ENCODE measurements around the gene CYBA. TPM values are rescaled to one million over a fixed set of nuclear protein-coding genes. Genes with fewer than 3 reads are reported as not detected.

CYBA gene
- polyA plus RNA-seq, 1 donor (not counting 4 experiments of a cell fraction or from before 2014, with no cell fraction given) = 4.4 TPM

GRCh38 chr16:88653596-88654362 lies 2.9 kb upstream of the CYBA start:
- peaks cover 40 to 45% of the 10 kb centered on the region in 2 experiments for H3K36me3 ChIP-seq (ENCODE audit: control insufficient read depth in 2 of 2, extremely low read depth in 1 of 2, insufficient read depth in 2 of 2, low read length in 2 of 2)
- H3K9me3 ChIP-seq (ENCODE audit: control insufficient read depth, low read depth, low read length) = no peaks in the 10 kb centered on the region
- no peaks in the 10 kb centered on the region for H3K9me1 ChIP-seq (ENCODE audit: control insufficient read depth, extremely low read depth, insufficient read depth, low read length)
- peaks cover 18% of the 10 kb centered on the region for H3K79me2 ChIP-seq (ENCODE audit: control insufficient read depth, insufficient read depth, low read length)
- H3K27ac ChIP-seq (ENCODE audit: control insufficient read depth, insufficient read depth, low read length) = no peak overlapping the region
- H3K4me1 ChIP-seq (ENCODE audit: control insufficient read depth, extremely low read depth, insufficient read depth, low read length) = no peaks in the 10 kb centered on the region
- no peaks in the 10 kb centered on the region for H3K27me3 ChIP-seq (ENCODE audit: control insufficient read depth, extremely low read depth, insufficient read depth, low read length)
- H4K20me1 ChIP-seq (ENCODE audit: control insufficient read depth, extremely low read depth, insufficient read depth, low read length) = peaks cover 17% of the 10 kb centered on the region
- H3K4me2 ChIP-seq (ENCODE audit: control insufficient read depth, extremely low read depth, insufficient read depth, low read depth, low read length) = no peak overlapping the region
- dilution Hi-C loops (cut with MboI; ENCODE audit: extremely low pct_ligation_motif_present, low sequenced_read_pairs) = loop anchor here (25.0 kb wide), 1 partner anchor 109 kb away; no protein-coding TSS in a partner anchor
- H2AFZ ChIP-seq (ENCODE audit: control insufficient read depth, low read length) = no peak overlapping the region
- TF ChIP-seq EZH2 (IDR thresholded peaks at IDR 0.05; ENCODE audit: low read length) (no peak), CTCF (optimal IDR thresholded peaks at IDR 0.05 in 1 of 3, IDR thresholded peaks at IDR 0.05 in 1 of 3, conservative IDR thresholded peaks at IDR 0.05 in 1 of 3; ENCODE audit: extremely low read depth in 1 of 3, insufficient read depth in 2 of 3, low read length in 3 of 3) (no peak)
- DNase-seq (ENCODE audit: low read depth, low spot score) = no peak
- no peak overlapping the region for H3K9ac ChIP-seq (ENCODE audit: control insufficient read depth, extremely low read depth, insufficient read depth, low read length)
- H3K4me3 ChIP-seq (ENCODE audit: control insufficient read depth in 2 of 3, extremely low read depth in 1 of 3, insufficient read depth in 2 of 3, low read depth in 1 of 3, low read length in 3 of 3) = no peak overlapping the region
- no peak for FAIRE-seq

- H3K4me1 ChIP-seq (ENCODE audit: control insufficient read depth, extremely low read depth, insufficient read depth, low read length) = no peaks in the 10 kb centered on the region
- no peaks in the 10 kb centered on the region for H3K9me1 ChIP-seq (ENCODE audit: control insufficient read depth, extremely low read depth, insufficient read depth, low read length)
- FAIRE-seq = no peak
- TF ChIP-seq CTCF (optimal IDR thresholded peaks at IDR 0.05 in 1 of 3, IDR thresholded peaks at IDR 0.05 in 1 of 3, conservative IDR thresholded peaks at IDR 0.05 in 1 of 3; ENCODE audit: extremely low read depth in 1 of 3, insufficient read depth in 2 of 3, low read length in 3 of 3) (no peak), EZH2 (IDR thresholded peaks at IDR 0.05; ENCODE audit: low read length) (no peak)
- peaks cover 17% of the 10 kb centered on the region for H4K20me1 ChIP-seq (ENCODE audit: control insufficient read depth, extremely low read depth, insufficient read depth, low read length)
- no peak overlapping the region for H3K4me2 ChIP-seq (ENCODE audit: control insufficient read depth, extremely low read depth, insufficient read depth, low read depth, low read length)
- no peak overlapping the region for H3K9ac ChIP-seq (ENCODE audit: control insufficient read depth, extremely low read depth, insufficient read depth, low read length)
- peaks cover 13% of the 10 kb centered on the region for H3K79me2 ChIP-seq (ENCODE audit: control insufficient read depth, insufficient read depth, low read length)
- H3K36me3 ChIP-seq (ENCODE audit: control insufficient read depth in 2 of 2, extremely low read depth in 1 of 2, insufficient read depth in 2 of 2, low read length in 2 of 2) = peaks cover 39 to 45% of the 10 kb centered on the region in 2 experiments
- H3K27me3 ChIP-seq (ENCODE audit: control insufficient read depth, extremely low read depth, insufficient read depth, low read length) = no peaks in the 10 kb centered on the region
- no peak overlapping the region for H3K27ac ChIP-seq (ENCODE audit: control insufficient read depth, insufficient read depth, low read length)
- no peak overlapping the region for H3K4me3 ChIP-seq (ENCODE audit: control insufficient read depth in 2 of 3, extremely low read depth in 1 of 3, insufficient read depth in 2 of 3, low read depth in 1 of 3, low read length in 3 of 3)
- H2AFZ ChIP-seq (ENCODE audit: control insufficient read depth, low read length) = no peak overlapping the region
- H3K9me3 ChIP-seq (ENCODE audit: control insufficient read depth, low read depth, low read length) = no peaks in the 10 kb centered on the region
- dilution Hi-C loops (cut with MboI; ENCODE audit: extremely low pct_ligation_motif_present, low sequenced_read_pairs) = loop anchor here (25.0 kb wide), 1 partner anchor 109 kb away; no protein-coding TSS in a partner anchor
- DNase-seq (ENCODE audit: low read depth, low spot score) = no peak
Observed at GRCh38 chr16:88653101-88653500, 2.2 kb upstream of the CYBA start.
